Measurements from ENCODE around the gene RNF215.

The RNF215 gene

DNA sequence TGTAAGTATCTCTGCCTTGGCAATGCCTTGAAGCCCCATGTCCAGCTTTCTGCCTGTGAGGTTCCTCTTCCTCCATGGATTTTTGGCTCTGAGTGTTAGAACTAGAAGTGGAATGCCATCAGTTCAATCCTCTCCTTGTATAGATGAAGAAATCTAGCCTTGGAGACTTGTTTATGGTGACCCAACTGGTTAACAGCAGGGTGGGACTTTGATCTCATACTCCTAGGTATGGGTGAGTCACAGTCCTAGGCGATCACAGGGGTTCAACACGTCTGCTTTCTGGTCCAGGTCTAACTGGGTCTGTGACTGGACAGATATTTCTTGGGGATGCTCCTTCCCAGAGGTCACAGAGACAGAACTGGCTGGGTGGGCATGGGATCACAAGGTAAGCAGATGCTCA, 29.2 kb upstream of the RNF215 start:
- no peak for DNase-seq
- Histone ChIP-seq H3K4me3 (ENCODE audit: low read length) (no peak overlapping the region), H4K8ac (ENCODE audit: low read depth, low read length) (no peak overlapping the region), H3K9ac (ENCODE audit: low read length) (no peak overlapping the region), H3K23ac (ENCODE audit: low read length) (no peak overlapping the region), H2BK5ac (ENCODE audit: low read length) (no peak overlapping the region), H3K36me3 (ENCODE audit: control insufficient read depth, insufficient read depth, low read length) (no peaks in the 10 kb centered on the region), H2AK5ac (ENCODE audit: low read length) (no peak overlapping the region), H3K56ac (ENCODE audit: low read length) (no peak overlapping the region), H3K79me1 (ENCODE audit: low read length) (no peaks in the 10 kb centered on the region), H3K79me2 (ENCODE audit: control insufficient read depth, insufficient read depth, low read length) (no peaks in the 10 kb centered on the region), H3K27ac (ENCODE audit: low read depth, low read length) (no peak overlapping the region), H2BK15ac (replicated peaks; ENCODE audit: low read depth) (no peak overlapping the region), H2BK120ac (ENCODE audit: low read depth, low read length) (no peak overlapping the region), H4K5ac (ENCODE audit: low read length) (no peak overlapping the region), H3K4ac (ENCODE audit: low read depth, low read length) (no peak overlapping the region), H3K27me3 (ENCODE audit: insufficient read depth, low read length, poor library complexity) (no peaks in the 10 kb centered on the region), H3K4me2 (ENCODE audit: low read length) (no peak overlapping the region), H3K4me1 (ENCODE audit: control insufficient read depth, low read depth, low read length) (peaks cover under 1% of the 10 kb centered on the region), H3K18ac (ENCODE audit: low read length) (no peak overlapping the region)
- no CpG with 5 or more reads among the region's 2 CpGs for WGBS (ENCODE audit: extremely low coverage, insufficient coverage, low lambda C conversion rate)

DNA sequence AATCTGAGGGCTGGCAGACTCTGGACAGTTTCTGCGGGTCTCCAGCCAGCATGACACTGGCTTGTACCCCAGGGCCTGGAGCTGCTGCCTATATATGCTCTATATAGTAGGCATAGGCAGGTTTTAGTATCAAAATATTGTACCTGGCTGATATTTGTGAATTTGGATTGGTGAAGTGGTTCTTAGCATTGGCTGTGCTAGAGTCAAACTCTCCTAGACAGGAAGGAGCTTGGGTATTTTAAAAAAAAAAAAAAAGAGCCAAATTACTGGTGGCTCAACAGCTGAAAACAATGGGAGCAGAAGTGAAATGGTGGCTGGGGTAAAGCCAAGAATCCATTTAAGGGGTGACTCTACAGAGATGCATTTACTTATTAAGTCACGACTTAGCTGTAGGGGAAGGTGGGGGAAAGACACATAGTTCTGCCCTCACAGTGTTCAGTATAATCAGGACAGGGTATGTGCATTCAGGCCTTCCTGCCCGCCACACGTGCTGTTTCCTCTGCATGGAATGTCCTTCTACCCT, 27.4 kb upstream of the RNF215 start:
- Histone ChIP-seq H3K79me1 (ENCODE audit: low read length) (no peaks in the 10 kb centered on the region), H3K79me2 (ENCODE audit: control insufficient read depth, insufficient read depth, low read length) (no peaks in the 10 kb centered on the region), H4K8ac (ENCODE audit: low read depth, low read length) (no peak overlapping the region), H2BK15ac (replicated peaks; ENCODE audit: low read depth) (no peak overlapping the region), H2BK5ac (ENCODE audit: low read length) (no peak overlapping the region), H3K36me3 (ENCODE audit: control insufficient read depth, insufficient read depth, low read length) (no peaks in the 10 kb centered on the region), H3K56ac (ENCODE audit: low read length) (no peak overlapping the region), H3K9ac (ENCODE audit: low read length) (no peak overlapping the region), H2AK5ac (ENCODE audit: low read length) (no peak overlapping the region), H3K4me2 (ENCODE audit: low read length) (no peak overlapping the region), H4K5ac (ENCODE audit: low read length) (no peak overlapping the region), H3K4me1 (ENCODE audit: control insufficient read depth, low read depth, low read length) (no peaks in the 10 kb centered on the region), H3K27ac (ENCODE audit: low read depth, low read length) (no peak overlapping the region), H3K18ac (ENCODE audit: low read length) (no peak overlapping the region), H2BK120ac (ENCODE audit: low read depth, low read length) (no peak overlapping the region), H3K4ac (ENCODE audit: low read depth, low read length) (no peak overlapping the region), H3K4me3 (ENCODE audit: low read length) (no peak overlapping the region), H3K27me3 (ENCODE audit: insufficient read depth, low read length, poor library complexity) (no peaks in the 10 kb centered on the region), H3K23ac (ENCODE audit: low read length) (no peak overlapping the region)
- WGBS (ENCODE audit: extremely low coverage, insufficient coverage, low lambda C conversion rate), result no CpG with 5 or more reads among the region's 4 CpGs
- no peak for DNase-seq

DNA sequence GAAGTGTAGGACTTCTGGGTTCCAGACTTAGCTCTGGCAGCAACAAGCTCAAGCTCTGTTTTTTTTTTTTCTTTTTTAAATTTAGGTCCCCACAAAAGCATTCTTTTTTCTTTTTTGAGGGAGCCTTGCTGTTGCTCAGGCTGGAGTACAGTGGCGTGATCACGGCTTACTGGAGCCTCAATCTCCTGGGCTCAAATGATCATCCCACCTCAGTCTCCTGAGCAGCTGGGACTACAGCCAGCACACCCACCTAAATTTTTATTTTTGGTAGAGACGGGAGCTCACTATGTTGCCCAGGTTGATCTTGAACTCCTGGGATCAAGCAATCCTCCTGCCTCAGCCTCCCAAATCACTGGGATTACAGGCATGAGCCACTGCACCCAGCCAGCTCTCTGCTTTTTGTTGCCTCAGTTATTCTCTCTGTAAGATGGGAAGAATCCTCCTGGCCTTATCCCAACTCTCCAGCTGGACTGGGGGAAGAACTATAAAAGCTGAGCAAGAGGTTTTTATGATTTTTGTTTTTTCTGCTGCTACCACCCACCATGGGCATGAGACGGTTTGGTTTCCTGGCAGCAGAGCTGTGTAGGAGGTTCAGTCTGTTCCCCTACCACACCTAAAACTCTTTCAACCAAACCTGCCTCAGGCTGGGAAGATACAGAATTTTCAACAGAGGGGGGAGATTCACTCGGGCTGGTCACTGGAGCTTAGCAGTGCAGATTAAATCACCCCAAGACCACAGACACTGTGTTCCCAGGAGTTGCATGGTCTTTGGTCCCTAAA, 26.7 kb upstream of the RNF215 start:
- Histone ChIP-seq H3K27me3 (ENCODE audit: insufficient read depth, low read length, poor library complexity) (no peaks in the 10 kb centered on the region), H2BK120ac (ENCODE audit: low read depth, low read length) (no peak overlapping the region), H2BK5ac (ENCODE audit: low read length) (no peak overlapping the region), H3K4ac (ENCODE audit: low read depth, low read length) (no peak overlapping the region), H3K9ac (ENCODE audit: low read length) (no peak overlapping the region), H4K5ac (ENCODE audit: low read length) (no peak overlapping the region), H3K4me3 (ENCODE audit: low read length) (no peak overlapping the region), H3K79me1 (ENCODE audit: low read length) (no peaks in the 10 kb centered on the region), H3K4me1 (ENCODE audit: control insufficient read depth, low read depth, low read length) (no peaks in the 10 kb centered on the region), H3K4me2 (ENCODE audit: low read length) (no peak overlapping the region), H3K56ac (ENCODE audit: low read length) (no peak overlapping the region), H2AK5ac (ENCODE audit: low read length) (no peak overlapping the region), H4K8ac (ENCODE audit: low read depth, low read length) (no peak overlapping the region), H3K27ac (ENCODE audit: low read depth, low read length) (no peak overlapping the region), H2BK15ac (replicated peaks; ENCODE audit: low read depth) (no peak overlapping the region), H3K23ac (ENCODE audit: low read length) (no peak overlapping the region), H3K18ac (ENCODE audit: low read length) (no peak overlapping the region), H3K36me3 (ENCODE audit: control insufficient read depth, insufficient read depth, low read length) (no peaks in the 10 kb centered on the region), H3K79me2 (ENCODE audit: control insufficient read depth, insufficient read depth, low read length) (no peaks in the 10 kb centered on the region)
- DNase-seq, result no peak
- no CpG with 5 or more reads among the region's 5 CpGs for WGBS (ENCODE audit: extremely low coverage, insufficient coverage, low lambda C conversion rate)

DNA sequence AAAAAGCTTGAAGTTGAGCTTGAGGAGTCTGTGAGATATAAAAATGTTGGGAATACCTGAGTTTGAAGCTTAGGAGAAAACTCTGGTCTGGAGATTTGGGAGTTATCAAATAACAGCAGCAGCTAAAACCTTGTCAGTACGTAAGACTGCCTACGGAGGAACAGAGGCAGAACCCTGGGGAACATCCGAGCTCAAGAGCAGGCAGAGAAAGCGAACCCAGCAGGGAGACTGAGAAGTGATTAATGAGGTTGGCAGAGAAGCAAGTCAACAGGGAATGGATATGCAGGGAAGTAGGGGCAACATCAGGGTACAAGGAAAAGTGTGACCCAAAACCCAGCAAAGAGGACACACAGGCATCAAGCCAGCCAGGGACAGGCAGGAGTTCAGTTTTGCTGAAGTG, 25.8 kb upstream of the RNF215 start:
- H3K27me3 ChIP-seq (ENCODE audit: insufficient read depth, low read length, poor library complexity), result no peaks in the 10 kb centered on the region
- WGBS (ENCODE audit: extremely low coverage, insufficient coverage, low lambda C conversion rate), result no CpG with 5 or more reads among the region's 4 CpGs
- no peak overlapping the region for H3K4me2 ChIP-seq (ENCODE audit: low read length)
- no peaks in the 10 kb centered on the region for H3K36me3 ChIP-seq (ENCODE audit: control insufficient read depth, insufficient read depth, low read length)
- H2BK15ac ChIP-seq (replicated peaks; ENCODE audit: low read depth), result no peak overlapping the region
- no peak overlapping the region for H4K5ac ChIP-seq (ENCODE audit: low read length)
- H3K4ac ChIP-seq (ENCODE audit: low read depth, low read length), result no peak overlapping the region
- H2BK120ac ChIP-seq (ENCODE audit: low read depth, low read length), result no peak overlapping the region
- no peaks in the 10 kb centered on the region for H3K79me2 ChIP-seq (ENCODE audit: control insufficient read depth, insufficient read depth, low read length)
- no peaks in the 10 kb centered on the region for H3K4me1 ChIP-seq (ENCODE audit: control insufficient read depth, low read depth, low read length)
- H3K27ac ChIP-seq (ENCODE audit: low read depth, low read length), result no peak overlapping the region
- H3K4me3 ChIP-seq (ENCODE audit: low read length), result no peak overlapping the region
- no peak overlapping the region for H4K8ac ChIP-seq (ENCODE audit: low read depth, low read length)
- H3K9ac ChIP-seq (ENCODE audit: low read length), result no peak overlapping the region
- H3K56ac ChIP-seq (ENCODE audit: low read length), result no peak overlapping the region
- H2AK5ac ChIP-seq (ENCODE audit: low read length), result no peak overlapping the region
- H3K23ac ChIP-seq (ENCODE audit: low read length), result no peak overlapping the region
- H3K18ac ChIP-seq (ENCODE audit: low read length), result no peak overlapping the region
- no peak overlapping the region for H2BK5ac ChIP-seq (ENCODE audit: low read length)
- no peak for DNase-seq
- no peaks in the 10 kb centered on the region for H3K79me1 ChIP-seq (ENCODE audit: low read length)

DNA sequence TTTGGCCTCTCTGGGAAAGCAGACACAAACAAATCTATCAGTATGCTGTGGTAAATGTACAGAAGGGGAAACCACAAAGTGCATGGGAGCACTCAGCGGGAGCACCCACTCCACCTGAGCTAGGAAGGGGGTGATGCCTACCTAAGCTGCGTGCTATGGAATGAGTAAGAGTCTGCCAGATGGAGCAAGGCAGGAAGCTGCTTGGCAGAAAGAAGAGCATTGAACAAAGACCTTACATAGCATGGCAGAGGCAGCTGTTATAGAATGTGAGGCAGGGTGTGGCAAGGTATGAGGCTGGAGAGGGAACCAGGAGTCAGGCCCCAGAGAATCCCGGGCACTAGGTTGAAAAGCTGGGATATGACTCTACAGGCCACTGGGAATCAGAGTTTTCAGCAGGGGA, 24.6 kb upstream of the RNF215 start:
- no peak overlapping the region for H2BK120ac ChIP-seq (ENCODE audit: low read depth, low read length)
- no peak overlapping the region for H2BK5ac ChIP-seq (ENCODE audit: low read length)
- no peak overlapping the region for H3K4me3 ChIP-seq (ENCODE audit: low read length)
- no peak overlapping the region for H3K9ac ChIP-seq (ENCODE audit: low read length)
- H3K36me3 ChIP-seq (ENCODE audit: control insufficient read depth, insufficient read depth, low read length), result no peaks in the 10 kb centered on the region
- H3K27ac ChIP-seq (ENCODE audit: low read depth, low read length), result no peak overlapping the region
- no peaks in the 10 kb centered on the region for H3K79me1 ChIP-seq (ENCODE audit: low read length)
- no peak overlapping the region for H4K5ac ChIP-seq (ENCODE audit: low read length)
- no peak overlapping the region for H2AK5ac ChIP-seq (ENCODE audit: low read length)
- H4K8ac ChIP-seq (ENCODE audit: low read depth, low read length), result no peak overlapping the region
- no peak overlapping the region for H3K56ac ChIP-seq (ENCODE audit: low read length)
- no peak overlapping the region for H2BK15ac ChIP-seq (replicated peaks; ENCODE audit: low read depth)
- no peaks in the 10 kb centered on the region for H3K4me1 ChIP-seq (ENCODE audit: control insufficient read depth, low read depth, low read length)
- H3K4ac ChIP-seq (ENCODE audit: low read depth, low read length), result no peak overlapping the region
- H3K18ac ChIP-seq (ENCODE audit: low read length), result no peak overlapping the region
- DNase-seq, result no peak
- H3K27me3 ChIP-seq (ENCODE audit: insufficient read depth, low read length, poor library complexity), result no peaks in the 10 kb centered on the region
- H3K23ac ChIP-seq (ENCODE audit: low read length), result no peak overlapping the region
- H3K4me2 ChIP-seq (ENCODE audit: low read length), result no peak overlapping the region
- no peaks in the 10 kb centered on the region for H3K79me2 ChIP-seq (ENCODE audit: control insufficient read depth, insufficient read depth, low read length)
- no CpG with 5 or more reads among the region's 3 CpGs for WGBS (ENCODE audit: extremely low coverage, insufficient coverage, low lambda C conversion rate)
